Karpas-422 (cell line): ENCODE measurements around the gene RPGRIP1L. TPM values are rescaled to one million over a fixed set of nuclear protein-coding genes. Genes with fewer than 3 reads are reported as not detected.

ENCODE experiments used
- DNase-seq: peaks from one replicate; pipeline ENCODE4 v3.0.0-alpha.2; 2015
- H2AFZ ChIP-seq: fragments of 200-600 bp; sonication (generic); 2 replicates; pipeline ENCODE4 v1.6.1; 2014; ENCODE audit warnings: antibody characterized with exemption, low read length, mixed read lengths
- H3K27ac ChIP-seq: fragments of 200-600 bp; sonication (generic); 2 replicates; pipeline ENCODE4 v1.5.1; 2014; ENCODE audit warnings: mild to moderate bottlenecking, low read length, moderate library complexity
- H3K27me3 ChIP-seq: fragments of 200-600 bp; sonication (generic); 2 replicates; pipeline ENCODE4 v1.6.1; 2014; ENCODE audit warnings: low read length, mixed read lengths
- H3K36me3 ChIP-seq: fragments of 200-600 bp; sonication (generic); 2 replicates; pipeline ENCODE4 v1.6.1; 2014; ENCODE audit warnings: low read length, mixed read lengths; ENCODE audit not compliant: insufficient read depth
- H3K4me1 ChIP-seq: fragments of 200-600 bp; sonication (generic); 2 replicates; pipeline ENCODE4 v1.6.1; 2014; ENCODE audit warnings: mild to moderate bottlenecking, low read length, mixed read lengths
- H3K4me2 ChIP-seq: fragments of 200-600 bp; sonication (generic); 2 replicates; pipeline ENCODE4 v1.6.1; 2014; ENCODE audit warnings: low read length, low read depth, mild to moderate bottlenecking; ENCODE audit not compliant: poor library complexity, severe bottlenecking
- H3K4me3 ChIP-seq: fragments of 200-600 bp; sonication (generic); 2 replicates; pipeline ENCODE4 v1.5.1; 2014; ENCODE audit warnings: mild to moderate bottlenecking, antibody characterized with exemption, low read length, mixed read lengths
- H3K79me2 ChIP-seq: fragments of 200-600 bp; sonication (generic); 2 replicates; pipeline ENCODE4 v1.6.1; 2014; ENCODE audit warnings: mild to moderate bottlenecking, low read length, mixed read lengths
- H3K9ac ChIP-seq: fragments of 200-600 bp; sonication (generic); 2 replicates; pipeline ENCODE4 v1.6.0; 2014; ENCODE audit warnings: low read length
- H3K9me2 ChIP-seq: fragments of 200-600 bp; sonication (generic), shearing (Covaris generic); replicated peaks from 2 replicates; pipeline ENCODE4 v1.6.0; 2014; ENCODE audit warnings: mild to moderate bottlenecking, low read length, moderate library complexity; ENCODE audit not compliant: insufficient read depth
- H3K9me3 ChIP-seq: fragments of 300-700, 200-600 bp; sonication (generic); 2 replicates; pipeline ENCODE4 v1.6.1; 2014; ENCODE audit warnings: low read length, mixed read lengths
- H4K20me1 ChIP-seq: fragments of 200-600 bp; sonication (generic); 2 replicates; pipeline ENCODE4 v1.6.1; 2014; ENCODE audit warnings: mild to moderate bottlenecking, antibody characterized with exemption, low read length, low read depth; ENCODE audit not compliant: insufficient read depth
- total RNA-seq: library from RNA; depleted of rRNA; stranded (reverse); fragments of >200 nt; shearing (Covaris generic); gene quantifications from 2 replicates; pipeline ENCODE4 v1.2.3, GENCODE V29; 2014; ENCODE audit warnings: low replicate concordance

RPGRIP1L gene
- total RNA-seq, 1 experiment from 2014 or later: 19.1 TPM

- Histone ChIP-seq H3K4me1 (peaks cover 68% of the 10 kb centered on the region), H3K36me3 (0 out of 2 replicates have a peak, but pooled peaks cover 3% of the 10 kb centered on the region), H3K9me2 (no peaks in the 10 kb centered on the region), H3K9me3 (no peaks in the 10 kb centered on the region), H3K4me3 (no peak overlapping the region), H3K9ac (no peak overlapping the region), H2AFZ (no peak overlapping the region), H3K27me3 (no peaks in the 10 kb centered on the region), H3K79me2 (peaks cover 95% of the 10 kb centered on the region), H3K4me2 (no peak overlapping the region), H3K27ac (no peak overlapping the region), H4K20me1 (no peaks in the 10 kb centered on the region)
- DNase-seq: no peak
These were observed 17.4 kb upstream of the RPGRIP1L start for GRCh38 chr16:53721017-53721416.

DNA sequence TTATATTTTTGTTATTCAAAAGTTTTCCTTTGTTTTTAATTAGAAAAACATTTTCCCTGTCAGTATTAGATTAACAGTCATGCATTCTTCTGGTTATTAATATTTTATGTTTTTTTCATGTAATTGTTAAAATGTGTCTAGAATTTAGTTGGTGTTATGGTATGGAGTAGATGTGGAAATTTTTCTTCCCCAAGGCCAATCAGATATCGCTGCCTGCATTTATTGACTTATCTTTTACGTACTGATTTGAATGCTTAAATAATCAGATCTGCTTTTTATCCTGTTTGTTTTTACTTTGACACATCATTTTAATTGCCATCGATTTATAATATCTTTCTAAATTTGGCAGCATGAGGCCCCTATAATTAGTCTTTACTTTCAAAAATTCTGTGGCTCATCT, 13.9 kb upstream of the RPGRIP1L start:
- H3K4me1 ChIP-seq: peaks cover 67% of the 10 kb centered on the region
- H3K27me3 ChIP-seq: no peaks in the 10 kb centered on the region
- 0 out of 2 replicates have a peak, but pooled peaks cover 5% of the 10 kb centered on the region for H3K36me3 ChIP-seq
- no peak for DNase-seq
- no peak overlapping the region for H3K4me3 ChIP-seq
- H3K9ac ChIP-seq: no peak overlapping the region
- H3K9me3 ChIP-seq: no peaks in the 10 kb centered on the region
- H4K20me1 ChIP-seq: no peaks in the 10 kb centered on the region
- H3K27ac ChIP-seq: no peak overlapping the region
- H3K9me2 ChIP-seq: no peaks in the 10 kb centered on the region
- peaks cover 96% of the 10 kb centered on the region for H3K79me2 ChIP-seq
- H3K4me2 ChIP-seq: no peak overlapping the region
- H2AFZ ChIP-seq: no peak overlapping the region

DNA sequence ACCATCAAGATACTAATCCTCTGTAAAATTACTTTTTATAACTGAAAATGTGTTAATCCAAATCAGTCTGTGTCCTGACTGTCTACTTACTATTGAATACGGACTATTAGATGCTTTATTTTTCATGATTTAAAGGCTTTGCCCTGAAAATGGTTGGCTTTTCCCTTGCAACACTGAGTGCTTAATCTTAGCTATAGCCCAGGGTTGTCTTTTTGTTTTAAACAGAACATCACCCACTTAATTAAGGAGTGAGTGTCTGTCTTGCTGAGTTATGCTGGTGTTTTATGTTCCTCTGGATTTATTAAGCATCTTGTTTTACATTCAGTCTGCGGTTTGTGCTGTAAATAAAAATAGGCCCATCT, 11.3 kb upstream of the RPGRIP1L start:
- Histone ChIP-seq H3K9me3 (no peaks in the 10 kb centered on the region), H2AFZ (no peak overlapping the region), H3K79me2 (peaks cover 97% of the 10 kb centered on the region), H3K4me3 (no peak overlapping the region), H3K4me2 (no peak overlapping the region), H3K9me2 (no peaks in the 10 kb centered on the region), H3K4me1 (peaks cover 59% of the 10 kb centered on the region), H4K20me1 (no peaks in the 10 kb centered on the region), H3K9ac (no peak overlapping the region), H3K27me3 (no peaks in the 10 kb centered on the region), H3K27ac (peak overlapping the region; percentile 39), H3K36me3 (0 out of 2 replicates have a peak, but pooled peaks cover 3% of the 10 kb centered on the region)
- no peak for DNase-seq

GRCh38 chr16:53714205-53715022, 10.8 kb upstream of the RPGRIP1L start:
- Histone ChIP-seq H3K9ac (no peak overlapping the region), H3K9me3 (no peaks in the 10 kb centered on the region), H3K4me3 (no peak overlapping the region), H3K4me2 (no peak overlapping the region), H3K36me3 (0 out of 2 replicates have a peak, but pooled peaks cover 3% of the 10 kb centered on the region), H2AFZ (no peak overlapping the region), H3K79me2 (peaks cover 97% of the 10 kb centered on the region), H3K9me2 (no peaks in the 10 kb centered on the region), H4K20me1 (no peaks in the 10 kb centered on the region), H3K4me1 (peaks cover 53% of the 10 kb centered on the region), H3K27ac (peak overlapping the region; percentile 58), H3K27me3 (no peaks in the 10 kb centered on the region)
- no peak for DNase-seq

DNA sequence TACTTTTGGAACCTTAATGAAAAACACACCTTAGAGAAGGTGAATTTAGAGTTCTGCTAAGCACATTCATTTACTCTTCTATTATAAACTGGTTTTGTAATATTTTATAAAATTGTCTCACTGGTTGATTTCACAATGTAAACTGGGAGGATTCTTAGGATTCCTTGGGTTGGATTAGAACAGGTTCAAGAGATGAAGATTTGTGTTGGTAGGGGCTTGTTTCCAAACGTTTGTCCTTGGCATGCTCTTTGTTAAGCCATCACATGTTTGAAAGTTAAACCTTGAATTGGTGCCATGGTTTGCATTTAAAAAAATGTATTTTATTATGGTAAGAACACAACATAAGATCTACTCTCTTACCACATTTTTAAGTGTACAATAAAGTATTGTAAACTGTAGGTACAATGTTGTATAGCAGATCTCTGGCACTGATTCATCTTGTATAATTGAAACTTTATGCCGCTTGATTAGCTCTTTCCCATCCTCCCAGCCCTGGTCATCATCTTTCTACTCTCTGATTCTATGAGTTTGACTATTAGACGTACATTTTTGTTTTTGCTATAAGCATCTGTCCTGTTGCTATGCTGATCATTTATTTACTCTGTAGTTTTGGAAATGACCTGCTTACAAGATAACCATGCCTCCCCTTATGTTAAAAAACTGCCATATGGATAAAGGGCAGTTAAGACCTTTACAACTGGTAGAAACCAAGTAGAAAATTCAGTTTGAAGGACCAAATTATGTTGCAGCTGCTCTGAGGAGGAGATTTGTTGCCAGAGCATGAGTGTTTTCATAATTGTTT, 9.9 kb upstream of the RPGRIP1L start:
- Histone ChIP-seq H3K4me3 (no peak overlapping the region), H4K20me1 (no peaks in the 10 kb centered on the region), H3K9me2 (no peaks in the 10 kb centered on the region), H3K4me2 (no peak overlapping the region), H3K27me3 (no peaks in the 10 kb centered on the region), H3K27ac (peak overlapping the region; percentile 58), H3K9me3 (no peaks in the 10 kb centered on the region), H3K79me2 (peaks cover 97% of the 10 kb centered on the region), H3K4me1 (peaks cover 46% of the 10 kb centered on the region), H2AFZ (no peak overlapping the region), H3K9ac (no peak overlapping the region), H3K36me3 (0 out of 2 replicates have a peak, but pooled peaks cover 8% of the 10 kb centered on the region)
- no peak for DNase-seq

DNA sequence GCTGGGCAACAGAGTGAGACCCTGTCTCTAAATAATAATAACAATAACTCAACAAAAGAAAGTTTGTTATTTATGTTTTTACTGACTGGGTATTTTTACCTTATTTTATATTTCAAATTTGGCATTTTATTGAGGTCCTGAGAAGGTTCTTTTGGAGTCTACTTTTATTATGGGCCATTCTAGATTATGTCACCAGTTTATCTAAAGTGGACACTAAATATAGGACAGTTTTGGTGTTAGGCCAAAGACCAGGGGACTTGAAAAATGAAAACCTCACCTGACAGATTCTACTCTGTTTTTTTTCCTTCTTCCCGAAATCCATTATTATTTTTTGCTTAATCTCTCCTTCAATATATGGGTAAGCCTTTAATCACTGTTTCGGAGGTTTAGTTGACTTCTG, 8.4 kb upstream of the RPGRIP1L start:
- no peaks in the 10 kb centered on the region for H3K27me3 ChIP-seq

GRCh38 chr16:53711390-53711789, 7.7 kb upstream of the RPGRIP1L start:
- H3K9ac ChIP-seq: no peak overlapping the region
- H3K79me2 ChIP-seq: peaks cover 99% of the 10 kb centered on the region
- H3K4me3 ChIP-seq: no peak overlapping the region
- no peak for DNase-seq
- no peak overlapping the region for H2AFZ ChIP-seq
- H3K27me3 ChIP-seq: no peaks in the 10 kb centered on the region
- peaks cover 27% of the 10 kb centered on the region for H3K36me3 ChIP-seq
- no peaks in the 10 kb centered on the region for H4K20me1 ChIP-seq
- H3K4me2 ChIP-seq: no peak overlapping the region
- no peak overlapping the region for H3K27ac ChIP-seq
- peaks cover 62% of the 10 kb centered on the region for H3K4me1 ChIP-seq
- H3K9me2 ChIP-seq: no peaks in the 10 kb centered on the region
- H3K9me3 ChIP-seq: 0 out of 2 replicates have a peak, but pooled peaks cover 2% of the 10 kb centered on the region

More for the DNA sequence above, 8.4 kb upstream of the RPGRIP1L start:
- no peaks in the 10 kb centered on the region for H4K20me1 ChIP-seq
- H2AFZ ChIP-seq: no peak overlapping the region
- H3K4me1 ChIP-seq: peaks cover 57% of the 10 kb centered on the region
- peaks cover 21% of the 10 kb centered on the region for H3K36me3 ChIP-seq
- peaks cover 97% of the 10 kb centered on the region for H3K79me2 ChIP-seq
- no peaks in the 10 kb centered on the region for H3K9me2 ChIP-seq
- no peak overlapping the region for H3K4me3 ChIP-seq
- no peak overlapping the region for H3K4me2 ChIP-seq
- no peak overlapping the region; the same call in 1 of the 2 replicates for H3K27ac ChIP-seq
- H3K9ac ChIP-seq: no peak overlapping the region
- H3K9me3 ChIP-seq: 0 out of 2 replicates have a peak, but pooled peaks cover 2% of the 10 kb centered on the region
- no peak for DNase-seq

GRCh38 chr16:53708490-53708889, 4.8 kb upstream of the RPGRIP1L start:
- Histone ChIP-seq H3K36me3 (peaks cover 33% of the 10 kb centered on the region), H3K9me2 (no peaks in the 10 kb centered on the region), H3K4me1 (peaks cover 51% of the 10 kb centered on the region), H2AFZ (no peak overlapping the region), H3K27ac (peak overlapping the region; percentile 55), H3K9ac (no peak overlapping the region), H4K20me1 (no peaks in the 10 kb centered on the region), H3K79me2 (peaks cover 95% of the 10 kb centered on the region), H3K27me3 (no peaks in the 10 kb centered on the region), H3K4me2 (no peak overlapping the region), H3K4me3 (no peak overlapping the region), H3K9me3 (0 out of 2 replicates have a peak, but pooled peaks cover 2% of the 10 kb centered on the region)
- DNase-seq: no peak
